Muscle of arm (tissue), 12 donors: ENCODE measurements around the gene WDR4. TPM values are rescaled to one million over a fixed set of nuclear protein-coding genes. Genes with fewer than 3 reads are reported as not detected.
"Not testable (repeated sequence)": the region's sequence is repeated elsewhere in the genome, so short reads cannot be mapped to it uniquely, and the experiment has no call there.

Experiments
- DNase-seq: peaks from one replicate; pipeline ENCODE4 v3.0.0-alpha.2; 2013
- polyA plus RNA-seq, 12 donors: library from polyadenylated mRNA; unstranded; fragments of 120-200 nt; gene quantifications; one replicate each; pipeline ENCODE4 v1.2.1, GENCODE V29; 2013; ENCODE audit not compliant: insufficient read length in 12 of 12

WDR4 gene
- polyA plus RNA-seq, 12 donors = 5.4 to 8.7 (median 6.6) TPM; not detected in 1

GRCh38 chr21:42853621-42854020, 25.7 kb downstream of the WDR4 start:
- no peak for DNase-seq

DNA sequence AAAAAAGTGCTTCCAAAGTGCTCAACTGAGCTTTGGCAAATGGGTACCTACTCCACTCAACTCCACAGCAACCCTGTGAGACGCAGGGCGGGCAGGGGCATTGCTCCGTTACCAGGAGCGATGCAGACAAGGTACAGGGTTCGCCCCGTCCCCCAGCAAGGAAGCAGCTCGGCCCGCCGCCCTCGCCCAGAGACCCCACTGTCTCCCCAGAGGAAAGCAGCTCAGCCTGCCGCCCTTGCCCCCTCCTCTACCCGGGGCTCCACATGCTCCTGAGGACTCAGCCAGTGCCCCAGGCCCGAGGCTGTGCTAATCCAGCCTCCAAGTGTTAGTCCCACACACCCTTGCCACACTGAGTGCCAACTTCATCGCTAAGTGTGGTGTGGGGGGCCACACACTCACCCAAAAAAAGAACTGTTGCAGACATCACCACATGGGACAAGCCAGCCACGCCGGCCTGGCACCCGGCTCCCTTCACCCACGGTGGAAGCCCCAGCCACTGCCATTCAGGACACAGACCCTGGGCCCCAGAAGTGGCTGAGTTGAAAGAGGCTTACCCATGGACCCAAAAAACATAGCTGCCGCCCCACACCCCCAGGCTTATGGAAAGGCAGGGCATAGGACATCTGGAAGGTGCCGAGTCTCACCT, 26.3 kb downstream of the WDR4 start:
- no peak for DNase-seq

- no peak for DNase-seq
These were observed 27.3 kb downstream of the WDR4 start for GRCh38 chr21:42851812-42852665.

DNA sequence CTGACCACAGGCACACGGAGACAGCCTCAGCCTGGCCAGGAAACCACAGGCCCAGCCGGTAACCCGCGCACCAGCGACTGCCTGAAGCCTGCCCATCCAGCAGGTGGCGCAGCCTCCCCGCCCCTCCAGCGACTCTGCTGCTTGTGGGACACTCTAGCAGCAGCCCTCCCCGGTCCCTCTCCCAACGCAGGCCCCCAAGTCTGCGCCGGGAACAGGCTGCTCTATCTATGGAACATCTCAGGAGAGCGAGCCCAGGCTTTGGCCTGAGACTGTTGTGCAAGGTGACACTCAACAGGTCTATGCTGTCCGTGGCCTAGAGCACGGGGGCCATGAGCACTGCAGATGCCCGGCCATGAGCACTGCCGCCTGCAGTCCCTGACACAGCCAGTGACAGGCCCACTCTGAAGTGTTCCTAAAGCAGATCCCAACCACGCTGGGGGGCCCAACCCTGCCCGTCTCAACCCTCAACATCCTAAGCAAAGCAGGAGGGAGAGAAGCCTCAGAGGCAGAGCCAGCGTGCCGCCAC, 28.4 kb downstream of the WDR4 start:
- no peak for DNase-seq

- DNase-seq = no peak
These were observed 28.9 kb downstream of the WDR4 start for GRCh38 chr21:42850463-42850862.

- DNase-seq = no peak
These were observed 29.5 kb downstream of the WDR4 start for GRCh38 chr21:42849759-42850412.

DNA sequence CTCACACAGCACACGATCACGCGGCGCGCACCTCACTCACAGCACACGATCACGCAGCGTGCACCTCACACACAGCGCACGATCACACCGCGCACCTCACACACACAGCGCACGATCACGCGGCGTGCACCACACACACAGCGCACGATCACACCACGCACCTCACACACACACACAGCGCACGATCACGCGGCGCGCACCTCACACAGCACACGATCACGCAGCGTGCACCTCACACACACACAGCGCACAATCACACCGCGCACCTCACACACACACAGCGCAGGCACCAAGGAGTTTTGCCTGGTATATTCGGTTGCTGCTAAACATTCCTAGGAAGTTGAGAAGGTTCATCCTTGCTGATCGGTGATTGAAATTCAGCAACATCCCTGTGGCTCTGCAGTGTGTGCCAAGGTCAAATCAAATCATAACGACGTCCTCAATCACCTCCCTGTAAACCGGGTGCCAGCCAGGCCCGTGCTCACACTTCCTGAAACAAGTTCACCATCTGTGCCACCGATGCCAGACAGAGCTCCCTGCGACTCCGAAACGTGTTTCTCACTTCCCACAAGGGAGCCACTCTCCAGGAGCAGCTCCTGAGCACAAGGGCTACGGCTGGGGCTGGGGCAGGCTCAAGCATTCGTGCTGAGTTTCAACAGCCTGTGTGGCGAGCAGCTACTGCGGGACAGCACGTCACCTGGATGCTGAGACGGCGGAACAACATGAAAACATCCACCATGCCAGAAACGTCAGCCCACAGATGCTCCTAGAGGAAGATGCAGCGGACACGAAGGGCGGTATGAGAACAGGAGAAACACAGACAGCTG, 30.2 kb downstream of the WDR4 start:
- no peak for DNase-seq

DNA sequence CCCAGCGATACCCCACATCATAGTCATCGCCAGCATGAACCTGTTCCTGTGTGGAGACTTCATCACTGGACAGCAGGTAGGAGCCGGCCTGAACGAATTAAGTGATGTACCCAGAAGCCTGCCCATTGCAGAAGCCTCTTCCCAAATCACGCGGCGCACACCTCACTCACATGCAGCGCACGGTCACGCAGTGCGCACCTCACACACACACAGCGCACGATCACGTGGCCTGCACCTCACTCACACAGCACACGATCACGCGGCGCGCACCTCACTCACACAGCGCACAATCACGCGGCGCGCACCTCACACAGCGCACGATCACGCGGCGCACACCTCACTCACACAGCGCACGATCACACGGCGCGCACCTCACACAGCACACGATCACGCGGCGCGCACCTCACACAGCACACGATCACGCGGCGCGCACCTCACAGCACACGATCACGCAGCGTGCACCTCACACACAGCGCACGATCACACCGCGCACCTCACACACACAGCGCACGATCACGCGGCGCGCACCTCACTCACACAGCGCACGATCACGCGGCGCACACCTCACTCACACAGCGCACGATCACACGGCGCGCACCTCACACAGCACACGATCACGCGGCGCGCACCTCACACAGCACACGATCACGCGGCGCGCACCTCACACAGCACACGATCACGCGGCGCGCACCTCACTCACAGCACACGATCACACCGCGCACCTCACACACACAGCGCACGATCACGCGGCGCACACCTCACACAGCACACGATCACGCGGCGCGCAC, 31.0 kb downstream of the WDR4 start:
- DNase-seq = not testable (repeated sequence)

GRCh38 chr21:42847726-42848125, 31.6 kb downstream of the WDR4 start:
- DNase-seq = no peak

GRCh38 chr21:42847051-42847707, 32.2 kb downstream of the WDR4 start:
- DNase-seq = no peak

DNA sequence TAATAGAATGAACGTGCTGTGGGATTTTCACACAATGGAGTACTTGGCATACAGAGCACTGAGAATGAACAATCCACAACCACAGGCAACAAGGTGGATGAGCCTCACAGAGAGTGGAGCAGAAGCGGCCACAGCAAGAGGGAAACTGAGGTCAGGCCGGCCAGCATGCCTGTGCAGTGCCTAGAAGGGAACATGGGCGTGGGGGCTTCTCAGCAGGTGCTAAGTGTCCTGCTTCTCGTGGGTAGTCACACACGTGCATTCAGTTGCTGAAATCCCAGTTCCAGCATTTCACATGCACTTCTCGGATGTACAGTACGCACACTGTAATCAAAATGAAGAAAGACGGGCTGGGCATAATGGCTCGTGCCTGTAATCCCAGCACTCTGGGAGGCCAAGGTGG, 33.1 kb downstream of the WDR4 start:
- no peak for DNase-seq

- DNase-seq = no peak
These were observed 33.9 kb downstream of the WDR4 start for GRCh38 chr21:42845296-42845965.

DNA sequence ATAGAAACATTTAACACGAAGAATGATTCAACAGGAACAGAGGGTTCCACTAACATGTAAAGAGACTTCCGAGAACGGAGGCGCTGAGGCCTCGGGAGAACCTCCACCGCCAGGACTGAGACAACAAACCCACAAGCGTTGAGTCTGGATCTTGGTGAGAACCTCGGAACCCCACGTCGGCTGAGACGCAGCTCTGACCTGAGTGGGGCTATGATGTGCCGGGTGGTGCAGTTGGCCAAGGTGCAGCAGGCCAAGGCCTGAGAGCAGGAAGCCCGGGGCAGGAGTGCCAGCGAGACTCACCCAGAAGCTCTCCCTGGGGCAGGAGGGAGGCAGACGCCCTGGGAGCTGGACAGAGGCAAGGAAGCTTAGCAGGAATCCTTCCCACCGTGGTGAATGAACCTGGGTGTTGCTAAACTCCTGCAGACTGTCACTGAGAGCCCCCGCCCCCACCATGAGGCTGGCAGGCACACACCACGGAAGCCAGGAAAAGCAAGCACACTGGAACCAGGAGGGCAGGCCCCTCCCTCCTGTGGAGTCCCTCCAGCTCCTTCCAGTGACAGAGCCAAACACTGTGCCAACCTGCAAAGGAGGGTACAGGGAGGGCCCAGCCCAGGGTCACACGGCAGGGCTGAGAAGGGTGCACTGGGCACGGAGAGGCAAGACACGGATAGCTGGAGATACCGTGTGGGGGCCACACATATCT, 34.8 kb downstream of the WDR4 start:
- no peak for DNase-seq

- DNase-seq = no peak
These were observed 36.3 kb downstream of the WDR4 start for GRCh38 chr21:42843056-42843455.

GRCh38 chr21:42841916-42842655, 37.3 kb downstream of the WDR4 start:
- not testable (repeated sequence) for DNase-seq

DNA sequence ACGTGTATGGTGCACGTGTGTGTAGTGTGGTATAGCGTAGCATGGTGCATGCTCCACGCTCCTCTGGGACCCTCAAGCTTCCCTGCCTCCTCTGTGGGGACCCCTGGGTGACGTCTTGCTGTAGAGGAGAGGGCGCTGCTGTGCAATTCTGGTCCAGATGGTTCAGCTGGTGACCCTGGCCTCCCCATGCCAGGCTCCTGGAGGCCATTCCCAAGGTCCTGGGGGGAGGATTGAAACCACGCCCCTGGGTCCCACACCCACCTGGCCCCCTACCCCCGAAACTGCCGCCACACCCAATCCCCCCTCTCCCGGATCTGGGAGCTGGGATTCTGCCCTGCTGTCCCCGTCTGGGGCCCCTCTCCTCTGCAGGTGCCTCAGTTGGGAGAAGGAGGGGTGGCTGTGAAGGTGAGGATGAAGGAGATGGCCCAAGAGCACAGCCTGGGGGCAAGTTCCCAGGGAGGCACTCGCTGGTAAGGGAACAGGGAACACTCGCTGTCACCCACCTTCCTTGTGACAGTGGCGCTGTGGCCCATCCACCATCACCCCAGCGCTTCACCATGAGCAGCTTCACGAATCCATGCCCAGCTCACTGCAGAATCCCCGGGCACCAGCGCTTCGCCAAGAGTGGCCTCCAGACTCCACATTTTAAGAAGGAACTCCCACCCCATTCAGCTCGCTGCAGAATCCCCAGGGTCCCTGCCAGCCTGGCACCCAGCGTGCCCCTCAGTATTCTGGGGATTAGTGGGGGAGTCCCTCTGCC, 38.0 kb downstream of the WDR4 start:
- no peak for DNase-seq

DNA sequence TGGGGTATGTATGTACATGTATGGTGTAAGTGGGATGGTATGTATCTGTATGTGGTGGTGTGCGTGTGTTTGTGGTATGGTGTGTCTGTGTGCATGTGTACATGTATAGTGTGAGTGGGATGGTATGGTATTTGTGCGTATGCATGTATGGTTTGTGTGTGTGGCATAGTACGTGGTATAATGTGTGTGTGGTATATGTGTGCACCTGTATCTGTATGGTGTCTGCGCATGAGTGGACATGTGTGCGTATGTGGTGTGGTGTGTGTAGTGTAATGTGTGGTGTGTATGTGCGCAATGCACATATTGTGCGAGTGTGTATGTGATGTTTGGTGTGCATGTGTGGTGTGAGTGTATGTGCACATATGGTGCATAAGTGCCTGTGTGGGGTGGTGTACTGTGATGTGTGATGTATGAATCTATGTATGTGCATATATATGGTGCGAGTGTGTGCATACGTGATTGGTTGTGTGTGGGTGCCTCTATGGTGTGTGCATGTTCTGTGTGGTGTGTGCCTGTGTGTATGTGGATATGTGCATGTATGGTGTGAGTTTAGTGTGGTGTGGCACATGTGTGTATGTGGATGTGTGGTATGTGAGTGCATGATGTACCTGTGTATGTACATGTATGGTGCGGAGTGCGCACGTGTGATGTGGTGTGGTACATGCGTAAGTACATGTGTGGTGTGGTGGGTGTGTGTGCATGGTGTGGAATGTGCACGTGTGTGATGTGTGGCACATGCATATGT, 38.8 kb downstream of the WDR4 start:
- DNase-seq = no peak
